ENCODE measurements around the gene VCX2.

Gene VCX2

DNA sequence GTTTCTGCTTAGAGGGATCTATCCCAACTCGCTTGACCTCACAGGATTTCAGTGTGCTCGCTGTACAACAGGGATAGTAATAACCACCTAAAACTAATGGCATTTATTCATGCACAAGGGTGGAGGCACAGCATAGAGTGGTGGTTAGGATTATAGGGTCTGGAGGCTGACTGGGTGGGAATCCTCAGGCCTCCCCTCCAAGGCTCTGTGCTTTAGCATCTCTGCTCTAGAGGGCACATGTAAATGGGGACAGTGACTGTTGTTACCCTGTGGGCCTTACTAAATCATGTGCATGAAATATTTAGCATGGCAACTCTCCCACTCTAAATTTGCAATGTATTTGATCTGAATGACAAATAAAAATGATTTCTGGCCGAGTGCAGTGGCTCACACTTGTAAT lies 29.2 kb downstream of the VCX2 start:
- TF ChIP-seq EZH2 (IDR thresholded peaks at IDR 0.05; ENCODE audit: borderline replicate concordance, low read depth, low read length, severe bottlenecking): no peak
- TF ChIP-seq, protein P1, sequence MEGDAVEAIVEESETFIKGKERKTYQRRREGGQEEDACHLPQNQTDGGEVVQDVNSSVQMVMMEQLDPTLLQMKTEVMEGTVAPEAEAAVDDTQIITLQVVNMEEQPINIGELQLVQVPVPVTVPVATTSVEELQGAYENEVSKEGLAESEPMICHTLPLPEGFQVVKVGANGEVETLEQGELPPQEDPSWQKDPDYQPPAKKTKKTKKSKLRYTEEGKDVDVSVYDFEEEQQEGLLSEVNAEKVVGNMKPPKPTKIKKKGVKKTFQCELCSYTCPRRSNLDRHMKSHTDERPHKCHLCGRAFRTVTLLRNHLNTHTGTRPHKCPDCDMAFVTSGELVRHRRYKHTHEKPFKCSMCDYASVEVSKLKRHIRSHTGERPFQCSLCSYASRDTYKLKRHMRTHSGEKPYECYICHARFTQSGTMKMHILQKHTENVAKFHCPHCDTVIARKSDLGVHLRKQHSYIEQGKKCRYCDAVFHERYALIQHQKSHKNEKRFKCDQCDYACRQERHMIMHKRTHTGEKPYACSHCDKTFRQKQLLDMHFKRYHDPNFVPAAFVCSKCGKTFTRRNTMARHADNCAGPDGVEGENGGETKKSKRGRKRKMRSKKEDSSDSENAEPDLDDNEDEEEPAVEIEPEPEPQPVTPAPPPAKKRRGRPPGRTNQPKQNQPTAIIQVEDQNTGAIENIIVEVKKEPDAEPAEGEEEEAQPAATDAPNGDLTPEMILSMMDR (IDR thresholded peaks at IDR 0.05; ENCODE audit: borderline replicate concordance, extremely low read depth, low read length, poor library complexity, severe bottlenecking): no peak
- Histone ChIP-seq H3K9me3 (ENCODE audit: insufficient read depth, low read length, severe bottlenecking) (no peaks in the 10 kb centered on the region), H2AFZ (ENCODE audit: low read depth, low read length) (no peak overlapping the region), H3K4me1 (ENCODE audit: insufficient read depth, low read length) (no peaks in the 10 kb centered on the region), H3K79me2 (ENCODE audit: insufficient read depth, low read length) (no peaks in the 10 kb centered on the region), H3K27me3 (ENCODE audit: insufficient read depth, low read length, poor library complexity) (no peaks in the 10 kb centered on the region), H3K9ac (ENCODE audit: low read depth, low read length) (no peak overlapping the region), H3K36me3 (ENCODE audit: insufficient read depth, low read length) (no peaks in the 10 kb centered on the region), H4K20me1 (ENCODE audit: insufficient read depth, low read length) (no peaks in the 10 kb centered on the region), H3K27ac (ENCODE audit: low read length) (no peak overlapping the region), H3K4me2 (ENCODE audit: insufficient read depth, low read length) (no peak overlapping the region), H3K4me3 (ENCODE audit: low read depth in 1 of 2, low read length in 2 of 2) (no peak overlapping the region)
- no peak for DNase-seq
- no peak for ATAC-seq (ENCODE audit: insufficient read depth, low read depth)

DNA sequence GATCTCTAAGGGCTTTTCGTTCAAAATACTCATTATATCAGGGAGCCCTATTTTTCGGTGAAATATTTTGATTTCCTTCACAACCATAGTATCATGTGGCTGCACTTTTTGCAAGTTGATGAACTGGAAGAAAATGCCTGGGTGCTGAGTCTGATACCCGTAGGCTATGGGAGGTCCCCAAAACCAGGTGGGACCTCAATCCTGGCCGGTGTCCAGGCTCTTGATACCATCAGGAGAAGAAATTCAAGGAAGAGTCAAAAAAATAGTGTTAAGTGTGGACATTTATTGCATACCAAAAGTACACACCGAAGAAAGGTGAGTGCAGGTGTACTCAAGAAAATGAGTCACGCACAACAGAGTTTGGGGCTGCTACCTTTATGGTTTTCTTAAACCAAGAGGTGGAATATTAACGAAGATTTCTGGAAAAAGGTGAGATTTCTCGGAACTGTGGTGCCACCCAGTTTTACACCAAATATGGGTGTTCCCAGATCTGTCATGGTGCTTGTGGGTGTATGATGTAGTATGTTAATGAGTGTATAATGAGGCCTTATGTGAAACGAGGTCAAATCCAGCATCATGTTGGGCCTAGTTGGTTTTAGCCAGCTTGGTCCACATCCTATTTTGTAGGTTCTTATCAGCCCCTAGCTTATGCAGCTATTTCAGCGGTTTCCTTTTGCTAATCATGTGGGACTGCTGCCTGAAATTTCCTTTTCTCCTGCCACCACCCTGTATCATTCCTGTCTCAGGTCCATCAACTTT lies 29.9 kb downstream of the VCX2 start:
- Histone ChIP-seq H3K4me2 (ENCODE audit: insufficient read depth, low read length) (no peak overlapping the region), H3K4me1 (ENCODE audit: insufficient read depth, low read length) (no peaks in the 10 kb centered on the region), H3K79me2 (ENCODE audit: insufficient read depth, low read length) (no peaks in the 10 kb centered on the region), H4K20me1 (ENCODE audit: insufficient read depth, low read length) (no peaks in the 10 kb centered on the region), H3K9me3 (ENCODE audit: insufficient read depth, low read length, severe bottlenecking) (no peaks in the 10 kb centered on the region), H3K4me3 (ENCODE audit: low read depth in 1 of 2, low read length in 2 of 2) (no peak overlapping the region), H3K9ac (ENCODE audit: low read depth, low read length) (no peak overlapping the region), H3K27me3 (ENCODE audit: insufficient read depth, low read length, poor library complexity) (no peaks in the 10 kb centered on the region), H3K36me3 (ENCODE audit: insufficient read depth, low read length) (no peaks in the 10 kb centered on the region), H2AFZ (ENCODE audit: low read depth, low read length) (no peak overlapping the region), H3K27ac (ENCODE audit: low read length) (no peak overlapping the region)
- DNase-seq: no peak
- TF ChIP-seq, protein P1 (IDR thresholded peaks at IDR 0.05; ENCODE audit: borderline replicate concordance, extremely low read depth, low read length, poor library complexity, severe bottlenecking): no peak
- TF ChIP-seq EZH2 (IDR thresholded peaks at IDR 0.05; ENCODE audit: borderline replicate concordance, low read depth, low read length, severe bottlenecking): no peak
- no peak for ATAC-seq (ENCODE audit: insufficient read depth, low read depth)

DNA sequence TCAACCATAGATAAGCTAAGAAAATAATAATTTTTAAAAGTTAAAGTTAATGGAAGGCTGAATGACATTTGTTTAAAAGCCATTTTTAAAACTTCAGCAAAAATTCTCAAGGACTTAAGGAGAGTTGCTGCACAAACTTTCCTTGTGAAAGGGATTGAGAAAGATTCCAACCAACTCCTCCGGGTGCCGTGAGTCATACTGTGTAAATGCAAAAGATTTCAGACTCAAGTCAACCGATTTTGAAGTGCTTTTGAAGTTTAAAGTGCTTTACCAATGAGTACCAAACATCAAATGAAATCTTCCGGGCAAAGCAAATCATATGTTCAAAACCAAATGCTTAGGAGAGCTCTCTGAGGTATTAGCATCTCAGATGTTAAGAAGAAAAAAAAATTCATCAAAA lies 31.4 kb downstream of the VCX2 start:
- Histone ChIP-seq H4K20me1 (ENCODE audit: insufficient read depth, low read length) (no peaks in the 10 kb centered on the region), H3K79me2 (ENCODE audit: insufficient read depth, low read length) (no peaks in the 10 kb centered on the region), H2AFZ (ENCODE audit: low read depth, low read length) (no peak overlapping the region), H3K9ac (ENCODE audit: low read depth, low read length) (no peak overlapping the region), H3K4me3 (ENCODE audit: low read depth in 1 of 2, low read length in 2 of 2) (no peak overlapping the region), H3K27ac (ENCODE audit: low read length) (no peak overlapping the region), H3K27me3 (ENCODE audit: insufficient read depth, low read length, poor library complexity) (no peaks in the 10 kb centered on the region), H3K4me2 (ENCODE audit: insufficient read depth, low read length) (no peak overlapping the region), H3K36me3 (ENCODE audit: insufficient read depth, low read length) (no peaks in the 10 kb centered on the region), H3K9me3 (ENCODE audit: insufficient read depth, low read length, severe bottlenecking) (no peaks in the 10 kb centered on the region), H3K4me1 (ENCODE audit: insufficient read depth, low read length) (no peaks in the 10 kb centered on the region)
- no peak for ATAC-seq (ENCODE audit: insufficient read depth, low read depth)
- no peak for DNase-seq
- TF ChIP-seq EZH2 (IDR thresholded peaks at IDR 0.05; ENCODE audit: borderline replicate concordance, low read depth, low read length, severe bottlenecking): no peak
- TF ChIP-seq, protein P1 (IDR thresholded peaks at IDR 0.05; ENCODE audit: borderline replicate concordance, extremely low read depth, low read length, poor library complexity, severe bottlenecking): no peak

Data from DND-41 (cell line).